B cell (primary cell): ENCODE measurements around the gene FAM162A. TPM values are rescaled to one million over a fixed set of nuclear protein-coding genes. Genes with fewer than 3 reads are reported as not detected.

Experiments
- ATAC-seq: fragments of 200-7000 bp; cut with Tn5 transposase; one replicate; pipeline ENCODE4 v1.10.0; 2021; ENCODE audit warnings: low read depth, mild to moderate bottlenecking, moderate number of reproducible peaks, moderate library complexity
- CTCF ChIA-PET: fragments of 350-600 bp; sonication (Branson Sonifier 250); formaldehyde crosslinking; loops from one replicate; lab custom pipeline; 2021; ENCODE audit warnings: antibody characterized with exemption, inconsistent platforms; lab: Charles Lee
- POLR2A ChIA-PET: fragments of 350-600 bp; sonication (Branson Sonifier 250); formaldehyde crosslinking; loops from one replicate; lab custom pipeline; 2021; ENCODE audit warnings: antibody characterized with exemption; lab: Charles Lee
- DNase-seq: peaks from one replicate; pipeline ENCODE4 v3.0.0; 2013
- H2AFZ ChIP-seq: 2 replicates; pipeline ENCODE4 v1.6.1; 2012; ENCODE audit warnings: mild to moderate bottlenecking, low read depth, low read length; ENCODE audit not compliant: insufficient read depth, poor library complexity, severe bottlenecking
- H3K27ac ChIP-seq, 2 donors: 1 replicate in 1 of 2; 2 replicates in 1 of 2; pipeline ENCODE4 v1.5.1; 2012 to 2013; ENCODE audit warnings: low read length in 2 of 2, mild to moderate bottlenecking in 2 of 2, moderate library complexity in 1 of 2
- H3K27me3 ChIP-seq, 4 experiments: fragments of 200-600 bp in 1 of 4; sonication (generic) in 1 of 4; replicated peaks in 1 of 4; 1 replicate in 2 of 4; 2 replicates in 2 of 4; pipeline versions ENCODE4 v1.6.1 to v1.7.0; 2013 to 2016; ENCODE audit warnings: low read length in 3 of 4, mild to moderate bottlenecking in 2 of 4, mixed read lengths in 1 of 4, moderate library complexity in 1 of 4; ENCODE audit not compliant: insufficient read depth in 4 of 4, control insufficient read depth in 3 of 4; ENCODE audit errors: control extremely low read depth in 1 of 4
- H3K36me3 ChIP-seq, 2 experiments: replicated peaks in 1 of 2; 1 replicate in 1 of 2; 2 replicates in 1 of 2; pipeline versions ENCODE4 v1.6.1 to v1.7.1; 2013; ENCODE audit warnings: low read length in 1 of 2; ENCODE audit not compliant: insufficient read depth in 2 of 2, control insufficient read depth in 1 of 2; ENCODE audit errors: control extremely low read depth in 1 of 2, extremely low read depth in 1 of 2
- H3K4me1 ChIP-seq, 2 donors: fragments of 200-600 bp in 1 of 2; sonication (generic) in 1 of 2; 1 replicate in 1 of 2; 2 replicates in 1 of 2; pipeline versions ENCODE4 v1.5.1 to v1.6.1; 2013 to 2017; ENCODE audit warnings: low read length in 2 of 2; ENCODE audit not compliant: control insufficient read depth in 2 of 2, insufficient read depth in 2 of 2
- H3K4me2 ChIP-seq: replicated peaks from 2 replicates; pipeline ENCODE3; 2012; ENCODE audit warnings: mild to moderate bottlenecking, low read depth, low read length; ENCODE audit not compliant: poor library complexity, severe bottlenecking
- H3K4me3 ChIP-seq, 5 experiments: fragments of 200-600 bp in 1 of 5; sonication (generic) in 1 of 5; 1 replicate in 3 of 5; 2 replicates in 2 of 5; pipeline versions ENCODE4 v1.5.1 to v1.7.0; 2011 to 2016; ENCODE audit warnings: low read length in 4 of 5, mild to moderate bottlenecking in 4 of 5, low read depth in 2 of 5, control low read depth in 1 of 5, moderate library complexity in 1 of 5; ENCODE audit not compliant: insufficient read depth in 1 of 5; ENCODE audit errors: control extremely low read depth in 1 of 5, extremely low read depth in 1 of 5
- H3K79me2 ChIP-seq: fragments of 200-600 bp; sonication (generic); one replicate; pipeline ENCODE4 v1.6.0; 2016; ENCODE audit warnings: low read length; ENCODE audit not compliant: control insufficient read depth, insufficient read depth
- H3K9ac ChIP-seq: fragments of 200-600 bp; sonication (generic); 2 replicates; pipeline ENCODE4 v1.6.1; 2017; ENCODE audit warnings: mild to moderate bottlenecking, low read length, moderate library complexity
- H3K9me3 ChIP-seq, 3 donors: one replicate each; pipeline versions ENCODE4 v1.6.1 to v1.7.1; 2013; ENCODE audit warnings: low read length in 2 of 3; ENCODE audit not compliant: control insufficient read depth in 2 of 3, insufficient read depth in 1 of 3; ENCODE audit errors: control extremely low read depth in 1 of 3
- H4K20me1 ChIP-seq: 2 replicates; pipeline ENCODE4 v1.6.0; 2012; ENCODE audit warnings: mild to moderate bottlenecking, low read length; ENCODE audit not compliant: insufficient read depth, control insufficient read depth, poor library complexity, severe bottlenecking
- H3K27ac Mint-ChIP-seq: one replicate; pipeline ENCODE4 v1.8.0; 2021; ENCODE audit warnings: mixed read lengths
- H3K27me3 Mint-ChIP-seq: one replicate; pipeline ENCODE4 v1.8.0; 2021; ENCODE audit warnings: mixed read lengths
- H3K4me1 Mint-ChIP-seq: one replicate; pipeline ENCODE4 v1.8.0; 2021; ENCODE audit warnings: mixed read lengths
- H3K4me3 Mint-ChIP-seq: one replicate; pipeline ENCODE4 v1.8.0; 2021; ENCODE audit warnings: mixed read lengths
- H3K9me3 Mint-ChIP-seq: one replicate; pipeline ENCODE4 v1.8.0; 2022; ENCODE audit warnings: mixed read lengths; ENCODE audit not compliant: insufficient read depth
- EZH2 ChIP-seq: IDR thresholded peaks from 2 replicates; pipeline ENCODE4 v1.6.1; 2012; ENCODE audit warnings: borderline replicate concordance, low read depth, mild to moderate bottlenecking, moderate library complexity, low read length; ENCODE audit not compliant: insufficient read depth, poor library complexity, severe bottlenecking
- WGBS: methylation state at CpG from one replicate; pipeline ENCODE4 v1.1.5; 2013; ENCODE audit warnings: missing lambda C conversion rate; ENCODE audit not compliant: insufficient coverage; 5-methylcytosine and 5-hydroxymethylcytosine counted together
- intact Hi-C: fragments of 100-400 bp; cut with micrococcal nuclease; formaldehyde crosslinking; loops from one replicate; pipeline ENCODE4 v1.10.0; 2022
- polyA plus RNA-seq: library from polyadenylated mRNA; depleted of rRNA; stranded (reverse); fragments of >200 nt; gene quantifications from 2 replicates; pipeline ENCODE4 v1.2.3, GENCODE V29; 2012
- total RNA-seq, 2 donors: library from RNA; stranded (reverse); fragments of 120-200 nt in 1 of 2; gene quantifications; 1 replicate in 1 of 2; 2 replicates in 1 of 2; pipeline versions ENCODE4 v1.2.3 to v1.2.4, GENCODE V29; 2013 to 2022
- TF ChIP-seq, protein P1 (sequence below): fragments of 200-600 bp; IDR thresholded peaks from one replicate; pipeline ENCODE4 v1.8.0; 2022; ENCODE audit warnings: antibody characterized with exemption, mild to moderate bottlenecking

The FAM162A gene
- total and polyA plus RNA-seq, 2 donors (not counting 1 experiment from before 2014, with no cell fraction given): 10.9 to 17.5 TPM

DNA sequence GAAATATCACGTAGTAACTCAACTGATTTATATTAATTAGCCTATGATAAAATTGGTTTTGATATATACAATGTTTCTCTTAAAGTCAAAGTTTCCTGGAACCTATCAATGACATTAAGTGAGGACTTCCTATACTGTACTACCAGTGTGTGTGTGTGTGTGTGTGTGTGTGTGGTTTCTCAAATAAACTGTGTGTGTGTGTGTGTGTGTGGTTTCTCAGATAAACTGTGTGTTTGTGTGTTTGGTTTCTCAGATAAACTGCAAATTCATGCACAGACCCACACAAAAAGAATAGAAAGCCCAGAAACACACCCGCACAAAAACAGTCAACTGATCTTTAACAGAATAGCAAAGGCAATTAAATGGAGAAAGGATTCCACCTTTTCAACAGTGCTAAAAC, 46.4 kb downstream of the FAM162A start:
- no peak for ATAC-seq
- peaks cover 26 to 46% of the 10 kb centered on the region in 2 experiments for H3K36me3 ChIP-seq
- no peak for DNase-seq

DNA sequence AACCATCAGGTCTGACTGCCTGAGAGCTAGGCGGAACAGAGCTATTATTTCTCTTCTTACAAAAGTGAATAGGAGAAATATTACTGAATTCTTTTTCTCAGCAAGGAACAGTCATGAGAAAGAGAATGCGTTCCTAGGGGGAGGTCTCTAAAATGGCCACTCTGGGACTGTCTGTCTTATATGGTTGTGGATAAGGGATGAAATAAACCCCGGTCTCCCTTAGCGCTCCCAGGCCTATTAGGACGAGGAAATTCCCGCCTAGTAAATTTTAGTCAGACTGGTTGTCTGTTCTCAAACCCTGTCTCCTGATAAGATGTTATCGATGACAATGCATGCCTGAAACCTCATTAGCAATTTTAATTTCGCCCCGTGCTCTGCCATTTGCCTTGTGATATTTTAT, 52.0 kb downstream of the FAM162A start:
- CTCF ChIA-PET: no interaction called here
- ATAC-seq (no peak), DNase-seq (no peak)
- POLR2A ChIA-PET: interaction anchor here (0.6 kb wide), 1 partner anchor 103 kb away, joined by 3 read pairs; no protein-coding TSS in a partner anchor
- H3K27me3 Mint-ChIP-seq: no peaks in the 10 kb centered on the region
- H3K9me3 Mint-ChIP-seq: peaks cover 3% of the 10 kb centered on the region
- Histone ChIP-seq H3K36me3 (peaks cover 21 to 59% of the 10 kb centered on the region in 2 experiments), H3K27me3 (no peaks in the 10 kb centered on the region), H3K27ac (no peak overlapping the region), H3K9ac (no peak overlapping the region), H3K4me2 (no peak overlapping the region), H3K9me3 (peaks cover 6 to 13% (median 12%) of the 10 kb centered on the region in 3 donors), H4K20me1 (no peaks in the 10 kb centered on the region), H3K4me1 (no peaks in the 10 kb centered on the region), H3K79me2 (peaks cover 3% of the 10 kb centered on the region), H3K4me3 (no peak overlapping the region), H2AFZ (no peak overlapping the region)
- intact Hi-C loops: no loop called here
- no peaks in the 10 kb centered on the region for H3K4me1 Mint-ChIP-seq
- H3K27ac Mint-ChIP-seq: no peak overlapping the region
- H3K4me3 Mint-ChIP-seq: no peak overlapping the region
- WGBS: 89% methylated on average over 5 of the region's 9 CpGs
- TF ChIP-seq, protein P1, sequence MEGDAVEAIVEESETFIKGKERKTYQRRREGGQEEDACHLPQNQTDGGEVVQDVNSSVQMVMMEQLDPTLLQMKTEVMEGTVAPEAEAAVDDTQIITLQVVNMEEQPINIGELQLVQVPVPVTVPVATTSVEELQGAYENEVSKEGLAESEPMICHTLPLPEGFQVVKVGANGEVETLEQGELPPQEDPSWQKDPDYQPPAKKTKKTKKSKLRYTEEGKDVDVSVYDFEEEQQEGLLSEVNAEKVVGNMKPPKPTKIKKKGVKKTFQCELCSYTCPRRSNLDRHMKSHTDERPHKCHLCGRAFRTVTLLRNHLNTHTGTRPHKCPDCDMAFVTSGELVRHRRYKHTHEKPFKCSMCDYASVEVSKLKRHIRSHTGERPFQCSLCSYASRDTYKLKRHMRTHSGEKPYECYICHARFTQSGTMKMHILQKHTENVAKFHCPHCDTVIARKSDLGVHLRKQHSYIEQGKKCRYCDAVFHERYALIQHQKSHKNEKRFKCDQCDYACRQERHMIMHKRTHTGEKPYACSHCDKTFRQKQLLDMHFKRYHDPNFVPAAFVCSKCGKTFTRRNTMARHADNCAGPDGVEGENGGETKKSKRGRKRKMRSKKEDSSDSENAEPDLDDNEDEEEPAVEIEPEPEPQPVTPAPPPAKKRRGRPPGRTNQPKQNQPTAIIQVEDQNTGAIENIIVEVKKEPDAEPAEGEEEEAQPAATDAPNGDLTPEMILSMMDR: no peak
- TF ChIP-seq EZH2: no peak

More for the DNA sequence above, 46.4 kb downstream of the FAM162A start:
- CTCF ChIA-PET: no interaction called here
- no peak overlapping the region for H3K27ac ChIP-seq
- H4K20me1 ChIP-seq: no peaks in the 10 kb centered on the region
- no peak overlapping the region for H2AFZ ChIP-seq
- no peaks in the 10 kb centered on the region for H3K27me3 Mint-ChIP-seq
- no peaks in the 10 kb centered on the region for H3K4me1 ChIP-seq
- intact Hi-C loops: no loop called here
- no peak overlapping the region for H3K4me2 ChIP-seq
- TF ChIP-seq, protein P1: no peak
- TF ChIP-seq EZH2: no peak
- WGBS: 100% methylated on average over 1 of the region's 2 CpGs
- no peaks in the 10 kb centered on the region for H3K4me1 Mint-ChIP-seq
- H3K9me3 Mint-ChIP-seq: no peaks in the 10 kb centered on the region
- H3K27me3 ChIP-seq: no peaks in the 10 kb centered on the region
- peaks cover 3 to 4% (median 4%) of the 10 kb centered on the region in 3 donors for H3K9me3 ChIP-seq
- POLR2A ChIA-PET: no interaction called here
- H3K4me3 Mint-ChIP-seq: no peak overlapping the region
- H3K27ac Mint-ChIP-seq: no peak overlapping the region
- H3K79me2 ChIP-seq: peaks cover 6% of the 10 kb centered on the region
- no peak overlapping the region for H3K9ac ChIP-seq
- no peak overlapping the region for H3K4me3 ChIP-seq
